DND-41 (cell line): ENCODE measurements around the gene DOP1B.

Experiments
- ATAC-seq: fragments of 200-7000 bp; cut with Tn5 transposase; 3 replicates; pipeline ENCODE4 v1.9.1; 2021; ENCODE audit warnings: low read depth; ENCODE audit not compliant: insufficient read depth
- DNase-seq: peaks from one replicate; pipeline ENCODE4 v3.0.0-alpha.2; 2020
- H2AFZ ChIP-seq: 2 replicates; pipeline ENCODE4 v1.6.0; 2012; ENCODE audit warnings: low read depth, low read length
- H3K27ac ChIP-seq: 2 replicates; pipeline ENCODE4 v1.5.1; 2012; ENCODE audit warnings: low read length, inconsistent platforms
- H3K27me3 ChIP-seq: fragments of 200-600 bp; sonication (generic); 2 replicates; pipeline ENCODE4 v1.6.0; 2012; ENCODE audit warnings: low read length, mild to moderate bottlenecking, inconsistent platforms; ENCODE audit not compliant: insufficient read depth, poor library complexity
- H3K36me3 ChIP-seq: 2 replicates; pipeline ENCODE4 v1.5.1; 2012; ENCODE audit warnings: low read length, inconsistent platforms; ENCODE audit not compliant: insufficient read depth
- H3K4me1 ChIP-seq: 2 replicates; pipeline ENCODE4 v1.5.1; 2012; ENCODE audit warnings: mild to moderate bottlenecking, low read length; ENCODE audit not compliant: insufficient read depth
- H3K4me2 ChIP-seq: 2 replicates; pipeline ENCODE4 v1.6.0; 2012; ENCODE audit warnings: mild to moderate bottlenecking, moderate library complexity, low read length, inconsistent platforms; ENCODE audit not compliant: insufficient read depth
- H3K4me3 ChIP-seq, 2 experiments: fragments of 200-600 bp in 1 of 2; shearing (Covaris generic) in 1 of 2; 2 replicates each; pipeline ENCODE4 v1.5.1; 2012 to 2016; ENCODE audit warnings: inconsistent platforms in 2 of 2, low read length in 2 of 2, mild to moderate bottlenecking in 2 of 2, low read depth in 1 of 2, moderate library complexity in 1 of 2
- H3K79me2 ChIP-seq: 2 replicates; pipeline ENCODE4 v1.6.0; 2012; ENCODE audit warnings: low read length, inconsistent platforms; ENCODE audit not compliant: insufficient read depth
- H3K9ac ChIP-seq: 2 replicates; pipeline ENCODE4 v1.6.0; 2012; ENCODE audit warnings: low read depth, mild to moderate bottlenecking, inconsistent platforms, low read length, moderate library complexity
- H3K9me3 ChIP-seq: 2 replicates; pipeline ENCODE4 v1.5.1; 2012; ENCODE audit warnings: low read length, moderate library complexity, mild to moderate bottlenecking, inconsistent platforms; ENCODE audit not compliant: insufficient read depth, severe bottlenecking
- H4K20me1 ChIP-seq: 2 replicates; pipeline ENCODE4 v1.6.0; 2012; ENCODE audit warnings: low read length; ENCODE audit not compliant: insufficient read depth
- CTCF ChIP-seq: IDR thresholded peaks from 2 replicates; pipeline ENCODE4 v1.5.1; 2012; ENCODE audit warnings: borderline replicate concordance, low read length, moderate library complexity, mild to moderate bottlenecking; ENCODE audit not compliant: poor library complexity, severe bottlenecking; ENCODE audit errors: extremely low read depth
- EZH2 ChIP-seq: IDR thresholded peaks from 3 replicates; pipeline ENCODE4 v1.6.1; 2012; ENCODE audit warnings: borderline replicate concordance, low read depth, mild to moderate bottlenecking, moderate library complexity, low read length, inconsistent platforms; ENCODE audit not compliant: severe bottlenecking

Gene DOP1B

DNA sequence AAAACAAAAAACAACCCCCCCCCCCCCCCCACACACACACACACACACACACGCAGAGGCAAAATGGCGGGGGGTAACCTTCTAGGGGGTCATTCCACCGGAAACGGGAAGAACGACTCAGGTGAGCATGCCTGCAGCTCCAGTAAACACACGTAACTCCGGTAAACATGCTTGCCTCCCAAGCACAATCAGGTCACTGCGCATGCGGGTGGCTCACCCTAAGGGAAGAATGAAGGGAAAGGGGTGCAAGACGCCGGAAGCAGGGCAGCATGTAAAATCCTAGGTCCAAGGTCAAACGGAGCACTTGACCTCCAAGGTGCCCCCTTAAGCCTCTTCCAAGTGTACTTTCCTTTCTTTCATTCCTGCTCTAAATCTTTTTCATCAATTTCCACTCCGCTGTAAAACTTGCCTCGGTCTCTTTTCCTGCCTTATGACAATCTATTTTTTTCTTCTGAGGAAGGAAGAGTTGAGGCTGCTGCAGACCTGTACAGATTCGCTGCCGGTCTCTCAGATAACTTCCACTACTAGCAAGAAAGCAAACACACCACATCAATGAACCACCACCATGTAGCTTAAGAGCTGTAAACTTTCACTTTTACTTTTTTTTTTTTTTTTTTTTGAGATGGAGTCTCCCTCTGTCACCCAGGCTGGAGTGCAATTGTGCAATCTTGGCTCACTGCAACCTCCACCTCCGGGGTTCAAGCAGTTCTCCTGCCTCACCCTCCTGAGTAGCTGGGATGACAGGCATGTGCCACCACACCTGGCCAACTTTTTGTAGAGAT, 42.8 kb upstream of the DOP1B start:
- no peaks in the 10 kb centered on the region for H3K36me3 ChIP-seq
- peak; percentile 65 for DNase-seq
- peak overlapping the region; percentile 4 to 66; a peak in 3 of 4 replicates for H3K4me3 ChIP-seq
- no peaks in the 10 kb centered on the region for H3K9me3 ChIP-seq
- peak overlapping the region; percentile 50 for H3K9ac ChIP-seq
- H3K4me1 ChIP-seq, result peaks cover 28% of the 10 kb centered on the region
- H2AFZ ChIP-seq, result peak overlapping the region; percentile 86
- no peaks in the 10 kb centered on the region for H3K27me3 ChIP-seq
- TF ChIP-seq EZH2, result no peak
- H3K27ac ChIP-seq, result peak overlapping the region; percentile 87
- H4K20me1 ChIP-seq, result no peaks in the 10 kb centered on the region
- H3K4me2 ChIP-seq, result peak overlapping the region; percentile 90
- ATAC-seq, result peak; percentile 90
- H3K79me2 ChIP-seq, result no peaks in the 10 kb centered on the region

- no peak overlapping the region for H2AFZ ChIP-seq
- H3K9ac ChIP-seq, result no peak overlapping the region
- no peak for TF ChIP-seq EZH2
- no peak for TF ChIP-seq CTCF
- ATAC-seq (no peak), DNase-seq (no peak)
- no peak overlapping the region for H3K27ac ChIP-seq
- H3K4me2 ChIP-seq, result no peak overlapping the region
- peaks cover 28% of the 10 kb centered on the region for H3K4me1 ChIP-seq
- no peak overlapping the region for H3K4me3 ChIP-seq
- no peaks in the 10 kb centered on the region for H3K27me3 ChIP-seq
- H4K20me1 ChIP-seq, result no peaks in the 10 kb centered on the region
- H3K36me3 ChIP-seq, result no peaks in the 10 kb centered on the region
- no peaks in the 10 kb centered on the region for H3K79me2 ChIP-seq
- H3K9me3 ChIP-seq, result no peaks in the 10 kb centered on the region
Observed at GRCh38 chr21:36115138-36115730, 41.4 kb upstream of the DOP1B start.

DNA sequence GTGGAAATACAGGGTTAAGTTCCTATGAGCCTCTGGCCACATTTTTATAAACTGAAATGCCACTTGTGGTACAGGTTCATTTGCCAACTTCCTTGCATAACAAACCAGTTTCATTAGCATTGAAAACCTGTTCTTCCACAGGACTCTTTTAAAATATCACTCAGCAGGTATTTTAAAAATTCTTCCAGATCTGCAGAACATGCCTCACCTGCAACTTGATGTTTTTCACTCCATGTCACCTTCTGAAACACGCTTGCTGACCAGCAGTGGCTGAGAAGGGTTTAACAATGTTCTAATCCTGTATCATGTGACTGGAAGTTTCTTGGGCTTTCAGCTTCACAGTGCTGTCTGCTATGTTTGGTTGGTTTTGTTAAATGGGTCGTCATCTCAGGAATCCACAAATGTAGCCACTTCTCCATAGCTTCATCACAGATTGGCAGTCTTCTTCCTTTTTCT, 39.3 kb upstream of the DOP1B start:
- no peaks in the 10 kb centered on the region for H3K36me3 ChIP-seq
- no peak for ATAC-seq
- no peak overlapping the region for H3K4me3 ChIP-seq
- H3K4me1 ChIP-seq, result peaks cover 22% of the 10 kb centered on the region
- DNase-seq, result no peak
- H3K27ac ChIP-seq, result no peak overlapping the region
- no peak overlapping the region for H3K9ac ChIP-seq
- H3K27me3 ChIP-seq, result no peaks in the 10 kb centered on the region
- H3K9me3 ChIP-seq, result no peaks in the 10 kb centered on the region
- TF ChIP-seq CTCF (no peak), EZH2 (no peak)
- no peak overlapping the region for H3K4me2 ChIP-seq
- H3K79me2 ChIP-seq, result no peaks in the 10 kb centered on the region
- no peaks in the 10 kb centered on the region for H4K20me1 ChIP-seq
- H2AFZ ChIP-seq, result no peak overlapping the region

DNA sequence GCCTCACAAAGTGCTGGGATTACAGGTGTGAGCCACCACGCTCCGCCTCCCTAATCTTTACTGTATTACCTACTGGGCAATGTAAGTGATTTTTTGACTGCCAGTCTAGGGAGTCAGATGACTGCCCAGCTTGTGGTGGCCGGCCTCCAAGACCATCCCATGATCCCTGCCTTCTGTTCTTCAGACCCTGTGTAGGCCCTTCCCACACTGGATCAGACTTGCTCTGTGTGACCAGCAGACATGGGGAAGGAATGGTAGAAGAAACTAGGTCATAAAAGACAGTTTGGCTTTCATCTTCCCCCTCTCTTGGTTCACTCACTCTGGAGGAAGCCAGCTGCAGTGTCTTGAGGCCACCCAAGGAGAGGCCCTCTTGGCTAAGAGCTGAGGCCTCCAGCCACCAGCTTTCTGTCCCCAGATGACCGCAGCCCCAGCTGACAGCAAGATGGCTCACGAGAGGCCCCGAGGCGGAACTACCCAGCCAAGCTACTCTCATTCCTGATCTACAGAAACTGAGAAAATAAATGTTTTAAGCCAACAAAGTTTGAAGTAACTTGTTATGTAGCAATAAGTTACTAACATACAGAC, 36.2 kb upstream of the DOP1B start:
- H3K4me1 ChIP-seq, result no peaks in the 10 kb centered on the region; the same call in 1 of the 2 replicates
- H3K4me2 ChIP-seq, result no peak overlapping the region
- no peaks in the 10 kb centered on the region for H3K27me3 ChIP-seq
- H3K27ac ChIP-seq, result no peak overlapping the region
- H3K9me3 ChIP-seq, result no peaks in the 10 kb centered on the region
- H3K79me2 ChIP-seq, result no peaks in the 10 kb centered on the region
- H3K9ac ChIP-seq, result no peak overlapping the region
- no peak for TF ChIP-seq CTCF
- no peak for TF ChIP-seq EZH2
- no peak for ATAC-seq
- H3K36me3 ChIP-seq, result no peaks in the 10 kb centered on the region
- no peak for DNase-seq
- H2AFZ ChIP-seq, result no peak overlapping the region
- no peaks in the 10 kb centered on the region for H4K20me1 ChIP-seq
- H3K4me3 ChIP-seq, result no peak overlapping the region
